ENCODE measurements around the gene TNK2. TPM values are rescaled to one million over a fixed set of nuclear protein-coding genes. Genes with fewer than 3 reads are reported as not detected.
A peak's percentile ranks its signal among the peaks of the same experiment; 100 is the strongest.

TNK2 gene
- total RNA-seq, 1 experiment from 2014 or later = 72.3 TPM

- Histone ChIP-seq H3K4me3 (ENCODE audit: low read depth in 2 of 2, low read length in 2 of 2) (peak overlapping the region in 1 of 2 experiments; percentile 30; a peak in 2 of 4 replicates), H3K4me1 (ENCODE audit: control insufficient read depth, insufficient read depth, low read length) (peaks cover 10% of the 10 kb centered on the region; the same call in 1 of the 2 replicates), H3K36me3 (ENCODE audit: control insufficient read depth, insufficient read depth, low read length) (no peaks in the 10 kb centered on the region), H3K27me3 (ENCODE audit: control insufficient read depth, insufficient read depth, low read length) (no peaks in the 10 kb centered on the region), H3K27ac (ENCODE audit: low read length) (no peak overlapping the region), H3K9me3 (ENCODE audit: control insufficient read depth, insufficient read depth, low read depth, low read length) (no peaks in the 10 kb centered on the region)
- no TSS peak for BruUV-seq (replicated peaks)
- intact Hi-C loops (cut with micrococcal nuclease; ENCODE audit: unreplicated experiment) = loop anchor here (10.0 kb wide), 1 partner anchor 136 kb away; no protein-coding TSS in a partner anchor
- DNase-seq (ENCODE audit: low read depth, low spot score) (peak; percentile 55), ATAC-seq (no peak; the same call in 1 of the 2 replicates)
- in situ Hi-C loops (cut with HindIII; ENCODE audit: low pct_unique_long_range_greater_than_20kb, low sequenced_read_pairs) = no loop called here
- no peak for TF ChIP-seq TCF7L2 (IDR thresholded peaks at IDR 0.05; ENCODE audit: low read depth, low read length)
- TF ChIP-seq CTCF (IDR thresholded peaks at IDR 0.05) = peak; percentile 99
- ChIA-PET CTCF (interaction anchor here (0.6 to 1.4 kb wide), 8 partner anchors 8 to 102 kb away, joined by 3 to 14 read pairs (median 6); no protein-coding TSS in a partner anchor), POLR2A (interaction anchor here (0.6 kb wide), 1 partner anchor 37 kb away, joined by 6 read pairs; no protein-coding TSS in a partner anchor)
Observed at GRCh38 chr3:195859061-195859845, 49.1 kb downstream of the TNK2 start.

GRCh38 chr3:195856410-195857084 is 51.8 kb downstream of the TNK2 start:
- H3K27me3 ChIP-seq (ENCODE audit: control insufficient read depth, insufficient read depth, low read length) = no peaks in the 10 kb centered on the region
- in situ Hi-C loops (cut with HindIII; ENCODE audit: low pct_unique_long_range_greater_than_20kb, low sequenced_read_pairs) (no loop called here), intact Hi-C loops (cut with micrococcal nuclease; ENCODE audit: unreplicated experiment) (loop anchor here (10.0 kb wide), 1 partner anchor 138 kb away; no protein-coding TSS in a partner anchor)
- no peak for TF ChIP-seq SIN3A (IDR thresholded peaks at IDR 0.05; ENCODE audit: borderline replicate concordance, insufficient read depth, low read depth, low read length)
- no peak for TF ChIP-seq CTCF (IDR thresholded peaks at IDR 0.05)
- no peak for TF ChIP-seq REST (IDR thresholded peaks at IDR 0.05; ENCODE audit: insufficient read depth in 1 of 2, low read depth in 2 of 2, low read length in 1 of 2)
- no peak for TF ChIP-seq TCF7L2 (IDR thresholded peaks at IDR 0.05; ENCODE audit: low read depth, low read length)
- no peak for TF ChIP-seq POLR2AphosphoS5 (IDR thresholded peaks at IDR 0.05; ENCODE audit: low read depth, low read length)
- H3K4me1 ChIP-seq (ENCODE audit: control insufficient read depth, insufficient read depth, low read length) = 0 out of 2 replicates have a peak, but pooled peaks cover 3% of the 10 kb centered on the region
- no peak overlapping the region for H3K27ac ChIP-seq (ENCODE audit: low read length)
- ATAC-seq (no peak), DNase-seq (ENCODE audit: low read depth, low spot score) (no peak)
- H3K4me3 ChIP-seq (ENCODE audit: low read depth in 2 of 2, low read length in 2 of 2) = no peak overlapping the region
- POLR2A ChIA-PET = no interaction called here
- no TSS peak for BruUV-seq (replicated peaks)
- H3K36me3 ChIP-seq (ENCODE audit: control insufficient read depth, insufficient read depth, low read length) = no peaks in the 10 kb centered on the region
- no peaks in the 10 kb centered on the region for H3K9me3 ChIP-seq (ENCODE audit: control insufficient read depth, insufficient read depth, low read depth, low read length)
- CTCF ChIA-PET = no interaction called here

All from Panc1 (cell line).